WTC11 (cell line): ENCODE measurements around the gene IRAK4. TPM values are rescaled to one million over a fixed set of nuclear protein-coding genes. Genes with fewer than 3 reads are reported as not detected.

Experiments used
- ATAC-seq: fragments of 200-7000 bp; cut with Tn5 transposase; 2 replicates; pipeline ENCODE4 v1.10.0; 2021; ENCODE audit warnings: mild to moderate bottlenecking, moderate library complexity
- CTCF ChIA-PET: fragments of 300-600 bp; sonication (Branson Sonifier 250); formaldehyde crosslinking; loops from one replicate; lab custom pipeline; 2021; ENCODE audit warnings: antibody characterized with exemption; lab: Charles Lee
- POLR2A ChIA-PET: fragments of 350-600 bp; sonication (Branson Sonifier 250); formaldehyde crosslinking; loops from one replicate; lab custom pipeline; 2021; ENCODE audit warnings: antibody characterized with exemption; lab: Charles Lee
- DNase-seq: peaks from one replicate; pipeline ENCODE4 v3.0.0; 2021; ENCODE audit warnings: low spot score
- H3K27ac Mint-ChIP-seq: 2 replicates; pipeline ENCODE4 v1.8.0; 2021; ENCODE audit warnings: mixed read lengths
- H3K27me3 Mint-ChIP-seq: 2 replicates; pipeline ENCODE4 v1.8.0; 2021; ENCODE audit warnings: low read depth, mild to moderate bottlenecking, moderate library complexity, mixed read lengths
- H3K36me3 Mint-ChIP-seq: 2 replicates; pipeline ENCODE4 v1.8.0; 2021; ENCODE audit warnings: mixed read lengths
- H3K4me1 Mint-ChIP-seq: 2 replicates; pipeline ENCODE4 v1.8.0; 2022; ENCODE audit warnings: mixed read lengths
- H3K4me3 Mint-ChIP-seq: 2 replicates; pipeline ENCODE4 v1.8.0; 2021; ENCODE audit warnings: mild to moderate bottlenecking, moderate library complexity, mixed read lengths
- H3K9me3 Mint-ChIP-seq: 2 replicates; pipeline ENCODE4 v1.8.0; 2021; ENCODE audit warnings: mixed read lengths
- ATF1 ChIP-seq: sonication (generic); formaldehyde crosslinking; IDR thresholded peaks from 2 replicates; pipeline ENCODE4 v1.8.1; 2023; ENCODE audit warnings: mild to moderate bottlenecking, moderate library complexity, missing genetic modification reagents
- CREM ChIP-seq: sonication (generic); formaldehyde crosslinking; IDR thresholded peaks from 2 replicates; pipeline ENCODE4 v1.8.1; 2022; ENCODE audit warnings: mild to moderate bottlenecking, missing genetic modification reagents, moderate library complexity
- ESRRA ChIP-seq: sonication (generic); formaldehyde crosslinking; IDR thresholded peaks from 2 replicates; pipeline ENCODE4 v1.8.1; 2022; ENCODE audit warnings: mild to moderate bottlenecking, missing genetic modification reagents, borderline replicate concordance
- FOXJ3 ChIP-seq: sonication (generic); formaldehyde crosslinking; IDR thresholded peaks from 2 replicates; pipeline ENCODE4 v1.9.0; 2021; ENCODE audit warnings: missing genetic modification reagents, mild to moderate bottlenecking, borderline replicate concordance
- GRHL2 ChIP-seq: fragments of 250-450 bp; sonication (Bioruptor Pico); IDR thresholded peaks from 2 replicates; pipeline ENCODE4 v1.8.0; 2022; ENCODE audit warnings: mild to moderate bottlenecking, moderate library complexity; ENCODE audit not compliant: insufficient replicate concordance, severe bottlenecking
- KAT7 ChIP-seq: sonication (generic); formaldehyde crosslinking; IDR thresholded peaks from 2 replicates; pipeline ENCODE4 v1.8.1; 2023; ENCODE audit warnings: missing genetic modification reagents, mild to moderate bottlenecking, borderline replicate concordance
- MXD4 ChIP-seq: fragments of 250-450 bp; sonication (Bioruptor Pico); IDR thresholded peaks from 2 replicates; pipeline ENCODE4 v1.8.0; 2021; ENCODE audit warnings: mild to moderate bottlenecking, moderate library complexity, borderline replicate concordance
- MYBL2 ChIP-seq: sonication (generic); formaldehyde crosslinking; IDR thresholded peaks from 2 replicates; pipeline ENCODE4 v1.8.1; 2023; ENCODE audit warnings: mild to moderate bottlenecking, moderate library complexity, missing genetic modification reagents
- OVOL2 ChIP-seq: fragments of 250-450 bp; sonication (Bioruptor Pico); IDR thresholded peaks from 2 replicates; pipeline ENCODE4 v1.9.0; 2021; ENCODE audit warnings: mild to moderate bottlenecking, borderline replicate concordance
- RORB ChIP-seq: fragments of 250-450 bp; sonication (Bioruptor Pico); IDR thresholded peaks from 2 replicates; pipeline ENCODE4 v1.9.0; 2021; ENCODE audit warnings: mild to moderate bottlenecking
- ZNF121 ChIP-seq: sonication (generic); formaldehyde crosslinking; IDR thresholded peaks from 2 replicates; pipeline ENCODE4 v1.8.0; 2023; ENCODE audit warnings: missing genetic modification reagents
- ZNF219 ChIP-seq: sonication (generic); formaldehyde crosslinking; IDR thresholded peaks from 2 replicates; pipeline ENCODE4 v1.8.0; 2023; ENCODE audit warnings: missing genetic modification reagents, mild to moderate bottlenecking, borderline replicate concordance
- ZNF396 ChIP-seq: fragments of 250-450 bp; sonication (Bioruptor Pico); IDR thresholded peaks from 2 replicates; pipeline ENCODE4 v1.8.0; 2021; ENCODE audit warnings: mild to moderate bottlenecking, moderate library complexity, borderline replicate concordance
- ZNF423 ChIP-seq: fragments of 250-450 bp; sonication (Bioruptor Pico); IDR thresholded peaks from 2 replicates; pipeline ENCODE4 v2.1.2; 2022; ENCODE audit warnings: mild to moderate bottlenecking, moderate library complexity
- total RNA-seq: library from RNA; stranded (reverse); gene quantifications from 3 replicates; pipeline ENCODE4 v1.2.3, GENCODE V29; 2021
- TF ChIP-seq, protein P1 (sequence below): sonication (generic); formaldehyde crosslinking; IDR thresholded peaks from 2 replicates; pipeline ENCODE4 v1.8.1; 2022; ENCODE audit warnings: missing genetic modification reagents, borderline replicate concordance
- TF ChIP-seq, protein P2 (sequence below): sonication (generic); formaldehyde crosslinking; IDR thresholded peaks from 2 replicates; pipeline ENCODE4 v1.8.1; 2022; ENCODE audit warnings: low read depth, missing genetic modification reagents, borderline replicate concordance
- TF ChIP-seq, protein P3 (sequence below): sonication (generic); formaldehyde crosslinking; IDR thresholded peaks from 2 replicates; pipeline ENCODE4 v1.8.0; 2022; ENCODE audit warnings: mild to moderate bottlenecking, missing genetic modification reagents
- TF ChIP-seq, protein P4 (sequence below): sonication (generic); formaldehyde crosslinking; IDR thresholded peaks from 2 replicates; pipeline ENCODE4 v1.8.1; 2022; ENCODE audit warnings: mild to moderate bottlenecking, missing genetic modification reagents, moderate library complexity, borderline replicate concordance
- TF ChIP-seq, protein P5 (sequence below): fragments of 250-450 bp; sonication (Bioruptor Pico); IDR thresholded peaks from 2 replicates; pipeline ENCODE4 v1.9.0; 2021; ENCODE audit warnings: mild to moderate bottlenecking
- TF ChIP-seq, protein P6 (sequence below): fragments of 200-600 bp; IDR thresholded peaks from 2 replicates; pipeline ENCODE4 v1.8.0; 2022; ENCODE audit warnings: antibody characterized with exemption

Gene IRAK4
- total RNA-seq, 1 experiment from 2014 or later: 6.5 TPM

DNA sequence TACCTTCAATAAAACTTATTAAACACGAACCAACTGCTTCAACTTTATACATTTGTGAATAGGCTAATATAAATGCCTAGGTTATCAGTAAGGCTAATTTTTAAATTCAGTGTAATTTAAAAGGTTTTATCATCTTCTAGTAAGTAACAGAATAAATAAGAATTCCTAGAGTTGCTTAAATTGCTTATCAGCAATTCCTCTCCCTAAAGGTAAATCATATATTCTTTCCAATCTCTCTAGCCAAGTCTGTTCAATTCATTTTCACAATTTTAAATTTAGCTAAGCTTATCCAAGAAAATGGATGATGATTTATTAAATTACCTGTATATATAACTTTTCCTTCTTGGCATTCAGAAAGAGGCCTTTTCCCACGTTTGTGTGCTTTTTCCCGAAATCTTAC is 4.7 kb upstream of the IRAK4 start:
- Mint-ChIP-seq H3K36me3 (peaks cover 24% of the 10 kb centered on the region), H3K4me3 (no peak overlapping the region), H3K9me3 (peaks cover 11% of the 10 kb centered on the region), H3K27me3 (no peaks in the 10 kb centered on the region), H3K4me1 (peaks cover 8% of the 10 kb centered on the region), H3K27ac (no peak overlapping the region)
- POLR2A ChIA-PET: no interaction called here
- TF ChIP-seq ZNF396 (CRISPR knock-in tag): no peak
- TF ChIP-seq, protein P1, sequence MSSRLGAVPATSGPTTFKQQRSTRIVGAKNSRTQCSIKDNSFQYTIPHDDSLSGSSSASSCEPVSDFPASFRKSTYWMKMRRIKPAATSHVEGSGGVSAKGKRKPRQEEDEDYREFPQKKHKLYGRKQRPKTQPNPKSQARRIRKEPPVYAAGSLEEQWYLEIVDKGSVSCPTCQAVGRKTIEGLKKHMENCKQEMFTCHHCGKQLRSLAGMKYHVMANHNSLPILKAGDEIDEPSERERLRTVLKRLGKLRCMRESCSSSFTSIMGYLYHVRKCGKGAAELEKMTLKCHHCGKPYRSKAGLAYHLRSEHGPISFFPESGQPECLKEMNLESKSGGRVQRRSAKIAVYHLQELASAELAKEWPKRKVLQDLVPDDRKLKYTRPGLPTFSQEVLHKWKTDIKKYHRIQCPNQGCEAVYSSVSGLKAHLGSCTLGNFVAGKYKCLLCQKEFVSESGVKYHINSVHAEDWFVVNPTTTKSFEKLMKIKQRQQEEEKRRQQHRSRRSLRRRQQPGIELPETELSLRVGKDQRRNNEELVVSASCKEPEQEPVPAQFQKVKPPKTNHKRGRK: no peak
- no peak for TF ChIP-seq GRHL2 (CRISPR knock-in tag)
- TF ChIP-seq MXD4: no peak
- TF ChIP-seq MYBL2 (CRISPR knock-in tag): no peak
- TF ChIP-seq, protein P2, sequence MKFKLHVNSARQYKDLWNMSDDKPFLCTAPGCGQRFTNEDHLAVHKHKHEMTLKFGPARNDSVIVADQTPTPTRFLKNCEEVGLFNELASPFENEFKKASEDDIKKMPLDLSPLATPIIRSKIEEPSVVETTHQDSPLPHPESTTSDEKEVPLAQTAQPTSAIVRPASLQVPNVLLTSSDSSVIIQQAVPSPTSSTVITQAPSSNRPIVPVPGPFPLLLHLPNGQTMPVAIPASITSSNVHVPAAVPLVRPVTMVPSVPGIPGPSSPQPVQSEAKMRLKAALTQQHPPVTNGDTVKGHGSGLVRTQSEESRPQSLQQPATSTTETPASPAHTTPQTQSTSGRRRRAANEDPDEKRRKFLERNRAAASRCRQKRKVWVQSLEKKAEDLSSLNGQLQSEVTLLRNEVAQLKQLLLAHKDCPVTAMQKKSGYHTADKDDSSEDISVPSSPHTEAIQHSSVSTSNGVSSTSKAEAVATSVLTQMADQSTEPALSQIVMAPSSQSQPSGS: no peak
- TF ChIP-seq FOXJ3 (CRISPR knock-in tag): no peak
- no peak for TF ChIP-seq ATF1 (CRISPR knock-in tag)
- no peak for TF ChIP-seq ZNF219 (CRISPR knock-in tag)
- no peak for TF ChIP-seq ESRRA
- CTCF ChIA-PET: no interaction called here
- DNase-seq (no peak), ATAC-seq (no peak)

DNA sequence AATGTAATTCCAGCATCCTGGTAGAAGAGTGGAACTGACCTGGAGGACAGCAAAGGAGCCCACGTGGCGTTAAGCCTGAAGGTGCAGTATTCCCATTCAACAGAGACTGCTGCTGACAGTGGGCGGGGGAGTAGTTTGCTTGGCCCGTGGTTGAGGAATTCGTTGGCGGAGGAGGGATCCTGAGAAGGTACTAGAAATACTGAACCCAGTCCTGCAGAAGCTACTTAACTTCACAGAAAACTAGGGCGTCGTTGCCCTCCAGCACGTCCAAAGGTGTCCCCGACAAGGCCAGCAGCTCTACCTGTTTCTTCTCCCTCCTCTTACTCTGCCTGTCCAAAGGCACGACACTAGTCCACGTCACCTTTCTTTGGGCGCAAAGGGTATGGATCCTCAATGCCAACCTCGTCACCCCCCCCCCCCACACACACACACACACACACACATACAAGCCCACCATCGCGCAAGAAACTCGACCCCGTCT is 464 bp upstream of the IRAK4 start:
- peaks cover 12% of the 10 kb centered on the region for H3K36me3 Mint-ChIP-seq
- TF ChIP-seq ZNF121 (CRISPR knock-in tag): no peak
- TF ChIP-seq, protein P3, sequence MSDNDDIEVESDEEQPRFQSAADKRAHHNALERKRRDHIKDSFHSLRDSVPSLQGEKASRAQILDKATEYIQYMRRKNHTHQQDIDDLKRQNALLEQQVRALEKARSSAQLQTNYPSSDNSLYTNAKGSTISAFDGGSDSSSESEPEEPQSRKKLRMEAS: peak; percentile 18; the same call in 1 of the 2 replicates
- peak overlapping the region; percentile 87 for H3K4me3 Mint-ChIP-seq
- peaks cover 37% of the 10 kb centered on the region for H3K4me1 Mint-ChIP-seq
- ChIA-PET CTCF (interaction anchor here (1.0 to 2.6 kb wide), 5 partner anchors 10 to 124 kb away, joined by 3 to 13 read pairs (median 4); partner anchors contain the start of gene TWF1), POLR2A (interaction anchor here (0.5 to 2.2 kb wide), 2 partner anchors 30 to 47 kb away, joined by 3 to 9 read pairs; partner anchors contain the start of gene TWF1)
- no peaks in the 10 kb centered on the region for H3K27me3 Mint-ChIP-seq
- peak; percentile 16 for ATAC-seq
- no peaks in the 10 kb centered on the region for H3K9me3 Mint-ChIP-seq
- DNase-seq: peak; percentile 16
- 0 out of 2 replicates have a peak overlapping the region, but pooled peaks have one; percentile 6 for H3K27ac Mint-ChIP-seq

DNA sequence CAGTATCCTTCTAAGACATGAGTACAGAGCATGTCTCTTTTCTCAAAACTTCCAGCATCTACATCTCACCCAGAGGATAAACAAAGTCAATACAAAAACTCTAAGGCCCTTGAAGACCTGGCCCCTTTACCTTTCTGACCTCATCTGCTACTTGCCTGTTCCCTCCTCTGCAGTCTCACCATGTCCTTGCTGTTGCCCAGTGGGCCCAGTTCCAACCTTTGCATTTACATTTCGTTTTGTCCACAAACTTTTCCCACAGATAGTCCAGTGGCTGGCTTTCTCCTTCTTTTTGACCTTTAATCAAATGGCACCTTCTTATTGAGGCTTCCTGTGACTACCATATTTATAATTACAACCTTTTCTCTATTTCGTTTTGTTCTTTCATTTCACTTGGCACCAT is 1.6 kb downstream of the IRAK4 start:
- H3K27ac Mint-ChIP-seq: peak overlapping the region; percentile 47
- POLR2A ChIA-PET: interaction anchor here (0.5 to 0.7 kb wide), 2 partner anchors 29 to 1523 kb away, joined by 3 to 5 read pairs; no protein-coding TSS in a partner anchor

DNA sequence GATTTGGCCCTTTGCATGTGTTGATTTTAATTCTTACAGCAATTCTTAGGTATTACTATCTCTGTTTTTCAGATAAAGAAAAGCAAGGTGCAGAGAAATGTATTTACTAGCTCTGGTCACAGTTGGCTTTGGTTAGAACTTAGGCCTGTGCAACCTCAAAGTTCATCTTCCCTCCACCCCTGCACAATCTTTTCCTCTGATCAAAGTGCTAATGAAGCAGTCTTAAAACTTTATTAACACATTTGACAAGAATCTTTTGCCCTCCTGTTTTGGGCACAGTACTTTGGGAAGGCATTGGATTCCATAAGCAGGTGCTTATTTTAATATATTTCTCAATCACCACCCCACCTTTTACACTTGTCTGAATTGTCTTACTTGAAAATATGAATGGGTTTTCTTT is 2.7 kb downstream of the IRAK4 start:
- Mint-ChIP-seq H3K9me3 (no peaks in the 10 kb centered on the region), H3K27ac (no peak overlapping the region), H3K27me3 (no peaks in the 10 kb centered on the region), H3K4me3 (no peak overlapping the region; the same call in 1 of the 2 replicates), H3K4me1 (peaks cover 53% of the 10 kb centered on the region), H3K36me3 (no peaks in the 10 kb centered on the region)
- DNase-seq (no peak), ATAC-seq (no peak)
- ChIA-PET POLR2A (interaction anchor here (1.5 kb wide), 1 partner anchor 44 kb away, joined by 5 read pairs; the partner anchor contains the start of gene TWF1), CTCF (no interaction called here)
- TF ChIP-seq, protein P4, sequence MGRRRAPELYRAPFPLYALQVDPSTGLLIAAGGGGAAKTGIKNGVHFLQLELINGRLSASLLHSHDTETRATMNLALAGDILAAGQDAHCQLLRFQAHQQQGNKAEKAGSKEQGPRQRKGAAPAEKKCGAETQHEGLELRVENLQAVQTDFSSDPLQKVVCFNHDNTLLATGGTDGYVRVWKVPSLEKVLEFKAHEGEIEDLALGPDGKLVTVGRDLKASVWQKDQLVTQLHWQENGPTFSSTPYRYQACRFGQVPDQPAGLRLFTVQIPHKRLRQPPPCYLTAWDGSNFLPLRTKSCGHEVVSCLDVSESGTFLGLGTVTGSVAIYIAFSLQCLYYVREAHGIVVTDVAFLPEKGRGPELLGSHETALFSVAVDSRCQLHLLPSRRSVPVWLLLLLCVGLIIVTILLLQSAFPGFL (CRISPR knock-in tag): no peak
- TF ChIP-seq CREM (CRISPR knock-in tag) (no peak), OVOL2 (CRISPR knock-in tag) (no peak)
- TF ChIP-seq, protein P5, sequence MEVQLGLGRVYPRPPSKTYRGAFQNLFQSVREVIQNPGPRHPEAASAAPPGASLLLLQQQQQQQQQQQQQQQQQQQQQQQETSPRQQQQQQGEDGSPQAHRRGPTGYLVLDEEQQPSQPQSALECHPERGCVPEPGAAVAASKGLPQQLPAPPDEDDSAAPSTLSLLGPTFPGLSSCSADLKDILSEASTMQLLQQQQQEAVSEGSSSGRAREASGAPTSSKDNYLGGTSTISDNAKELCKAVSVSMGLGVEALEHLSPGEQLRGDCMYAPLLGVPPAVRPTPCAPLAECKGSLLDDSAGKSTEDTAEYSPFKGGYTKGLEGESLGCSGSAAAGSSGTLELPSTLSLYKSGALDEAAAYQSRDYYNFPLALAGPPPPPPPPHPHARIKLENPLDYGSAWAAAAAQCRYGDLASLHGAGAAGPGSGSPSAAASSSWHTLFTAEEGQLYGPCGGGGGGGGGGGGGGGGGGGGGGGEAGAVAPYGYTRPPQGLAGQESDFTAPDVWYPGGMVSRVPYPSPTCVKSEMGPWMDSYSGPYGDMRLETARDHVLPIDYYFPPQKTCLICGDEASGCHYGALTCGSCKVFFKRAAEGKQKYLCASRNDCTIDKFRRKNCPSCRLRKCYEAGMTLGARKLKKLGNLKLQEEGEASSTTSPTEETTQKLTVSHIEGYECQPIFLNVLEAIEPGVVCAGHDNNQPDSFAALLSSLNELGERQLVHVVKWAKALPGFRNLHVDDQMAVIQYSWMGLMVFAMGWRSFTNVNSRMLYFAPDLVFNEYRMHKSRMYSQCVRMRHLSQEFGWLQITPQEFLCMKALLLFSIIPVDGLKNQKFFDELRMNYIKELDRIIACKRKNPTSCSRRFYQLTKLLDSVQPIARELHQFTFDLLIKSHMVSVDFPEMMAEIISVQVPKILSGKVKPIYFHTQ (CRISPR knock-in tag): no peak
- TF ChIP-seq, protein P6, sequence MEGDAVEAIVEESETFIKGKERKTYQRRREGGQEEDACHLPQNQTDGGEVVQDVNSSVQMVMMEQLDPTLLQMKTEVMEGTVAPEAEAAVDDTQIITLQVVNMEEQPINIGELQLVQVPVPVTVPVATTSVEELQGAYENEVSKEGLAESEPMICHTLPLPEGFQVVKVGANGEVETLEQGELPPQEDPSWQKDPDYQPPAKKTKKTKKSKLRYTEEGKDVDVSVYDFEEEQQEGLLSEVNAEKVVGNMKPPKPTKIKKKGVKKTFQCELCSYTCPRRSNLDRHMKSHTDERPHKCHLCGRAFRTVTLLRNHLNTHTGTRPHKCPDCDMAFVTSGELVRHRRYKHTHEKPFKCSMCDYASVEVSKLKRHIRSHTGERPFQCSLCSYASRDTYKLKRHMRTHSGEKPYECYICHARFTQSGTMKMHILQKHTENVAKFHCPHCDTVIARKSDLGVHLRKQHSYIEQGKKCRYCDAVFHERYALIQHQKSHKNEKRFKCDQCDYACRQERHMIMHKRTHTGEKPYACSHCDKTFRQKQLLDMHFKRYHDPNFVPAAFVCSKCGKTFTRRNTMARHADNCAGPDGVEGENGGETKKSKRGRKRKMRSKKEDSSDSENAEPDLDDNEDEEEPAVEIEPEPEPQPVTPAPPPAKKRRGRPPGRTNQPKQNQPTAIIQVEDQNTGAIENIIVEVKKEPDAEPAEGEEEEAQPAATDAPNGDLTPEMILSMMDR: no peak

More for the DNA sequence above, 1.6 kb downstream of the IRAK4 start:
- DNase-seq: no peak
- H3K4me3 Mint-ChIP-seq: peak overlapping the region; percentile 87
- CTCF ChIA-PET: no interaction called here
- H3K36me3 Mint-ChIP-seq: no peaks in the 10 kb centered on the region
- H3K9me3 Mint-ChIP-seq: no peaks in the 10 kb centered on the region
- peaks cover 53% of the 10 kb centered on the region for H3K4me1 Mint-ChIP-seq
- ATAC-seq: no peak
- TF ChIP-seq RORB (CRISPR knock-in tag): no peak
- TF ChIP-seq ZNF423 (CRISPR knock-in tag): no peak
- TF ChIP-seq GRHL2 (CRISPR knock-in tag): no peak
- TF ChIP-seq FOXJ3 (CRISPR knock-in tag): no peak
- no peak for TF ChIP-seq KAT7 (CRISPR knock-in tag)
- H3K27me3 Mint-ChIP-seq: no peaks in the 10 kb centered on the region
